ENCODE measurements around the gene GHITM. TPM values are rescaled to one million over a fixed set of nuclear protein-coding genes. Genes with fewer than 3 reads are reported as not detected.
"Not testable (repeated sequence)": the region's sequence is repeated elsewhere in the genome, so short reads cannot be mapped to it uniquely, and the experiment has no call there.

GHITM gene
- total RNA-seq, 2 experiments from 2014 or later: 192 to 197 TPM

- Mint-ChIP-seq H3K36me3 (peaks cover 43% of the 10 kb centered on the region), H3K27me3 (no peaks in the 10 kb centered on the region), H3K4me3 (no peak overlapping the region), H3K27ac (peak overlapping the region; percentile 76), H3K4me1 (ENCODE audit: low read depth) (peaks cover 31% of the 10 kb centered on the region), H3K9me3 (no peaks in the 10 kb centered on the region)
- CTCF ChIA-PET: interaction anchor here (1.1 kb wide), 1 partner anchor 141 kb away, joined by 3 read pairs; no protein-coding TSS in a partner anchor
- intact Hi-C loops (cut with micrococcal nuclease): loop anchor here (1.0 kb wide), 1 partner anchor 13 kb away; the partner anchor contains the start of gene GHITM
- no peak for DNase-seq
- POLR2A ChIA-PET: no interaction called here
Measured at GRCh38 chr10:84152769-84153168, 13.5 kb downstream of the GHITM start.

- H3K4me1 Mint-ChIP-seq (ENCODE audit: low read depth): peaks cover 39% of the 10 kb centered on the region
- POLR2A ChIA-PET: no interaction called here
- no peak overlapping the region for H3K27ac Mint-ChIP-seq
Measured at GRCh38 chr10:84155521-84155920, 16.2 kb downstream of the GHITM start.

GRCh38 chr10:84156009-84156408 is 16.7 kb downstream of the GHITM start:
- H3K27me3 Mint-ChIP-seq: no peaks in the 10 kb centered on the region
- CTCF ChIA-PET: interaction anchor here (2.1 kb wide), 1 partner anchor 8 kb away, joined by 11 read pairs; no protein-coding TSS in a partner anchor
- POLR2A ChIA-PET: interaction anchor here (1.7 kb wide), 1 partner anchor 17 kb away, joined by 6 read pairs; the partner anchor contains the start of gene GHITM
- intact Hi-C loops (cut with micrococcal nuclease): no loop called here
- no peaks in the 10 kb centered on the region for H3K9me3 Mint-ChIP-seq
- peaks cover 36% of the 10 kb centered on the region for H3K4me1 Mint-ChIP-seq (ENCODE audit: low read depth)
- H3K27ac Mint-ChIP-seq: no peak overlapping the region
- H3K4me3 Mint-ChIP-seq: no peak overlapping the region
- H3K36me3 Mint-ChIP-seq: peaks cover 26% of the 10 kb centered on the region
- DNase-seq: no peak

More at GRCh38 chr10:84155521-84155920, 16.2 kb downstream of the GHITM start:
- H3K4me3 Mint-ChIP-seq: no peak overlapping the region
- no peak for DNase-seq
- H3K27me3 Mint-ChIP-seq: no peaks in the 10 kb centered on the region
- intact Hi-C loops (cut with micrococcal nuclease): no loop called here
- CTCF ChIA-PET: no interaction called here
- no peaks in the 10 kb centered on the region for H3K9me3 Mint-ChIP-seq
- peaks cover 31% of the 10 kb centered on the region for H3K36me3 Mint-ChIP-seq

- H3K36me3 Mint-ChIP-seq: peaks cover 24% of the 10 kb centered on the region
- DNase-seq: peak; percentile 59
- intact Hi-C loops (cut with micrococcal nuclease): no loop called here
- peak overlapping the region; percentile 29 for H3K27ac Mint-ChIP-seq
- H3K4me3 Mint-ChIP-seq: no peak overlapping the region
- POLR2A ChIA-PET: interaction anchor here (1.7 kb wide), 1 partner anchor 18 kb away, joined by 6 read pairs; the partner anchor contains the start of gene GHITM
- H3K27me3 Mint-ChIP-seq: no peaks in the 10 kb centered on the region
- peaks cover 34% of the 10 kb centered on the region for H3K4me1 Mint-ChIP-seq (ENCODE audit: low read depth)
- CTCF ChIA-PET: interaction anchor here (2.1 kb wide), 1 partner anchor 9 kb away, joined by 11 read pairs; no protein-coding TSS in a partner anchor
- H3K9me3 Mint-ChIP-seq: no peaks in the 10 kb centered on the region
Measured at GRCh38 chr10:84156768-84157167, 17.5 kb downstream of the GHITM start.

- peaks cover 25% of the 10 kb centered on the region for H3K4me1 Mint-ChIP-seq (ENCODE audit: low read depth)
- H3K27me3 Mint-ChIP-seq: no peaks in the 10 kb centered on the region
- H3K4me3 Mint-ChIP-seq: no peak overlapping the region
- peaks cover 18% of the 10 kb centered on the region for H3K36me3 Mint-ChIP-seq
- DNase-seq: no peak
- CTCF ChIA-PET: interaction anchor here (1.5 to 2.1 kb wide), 2 partner anchors 10 kb away, joined by 9 to 11 read pairs; no protein-coding TSS in a partner anchor
- POLR2A ChIA-PET: no interaction called here
- no peaks in the 10 kb centered on the region for H3K9me3 Mint-ChIP-seq
- intact Hi-C loops (cut with micrococcal nuclease): no loop called here
- H3K27ac Mint-ChIP-seq: no peak overlapping the region
Measured at GRCh38 chr10:84158061-84158460, 18.8 kb downstream of the GHITM start.

DNA sequence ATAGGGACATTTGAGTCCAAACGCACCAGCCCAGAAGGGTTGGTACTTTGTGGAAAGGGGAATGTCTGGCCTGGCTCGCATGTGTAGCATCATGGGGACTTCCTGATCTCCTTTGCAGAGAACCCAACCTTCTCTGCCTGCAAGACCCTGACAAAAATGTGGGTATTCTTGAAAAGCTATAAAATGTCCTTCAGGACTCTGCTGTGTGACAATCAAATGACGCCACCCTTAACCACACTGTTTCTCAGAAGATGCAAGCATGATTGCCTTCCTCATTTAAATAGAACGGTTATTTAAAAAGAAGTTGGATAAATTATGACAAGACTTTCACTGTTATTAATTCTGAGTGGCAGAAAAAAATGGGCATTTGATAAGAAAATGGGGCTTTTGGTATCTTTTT is 19.2 kb downstream of the GHITM start:
- H3K27ac Mint-ChIP-seq: no peak overlapping the region

DNA sequence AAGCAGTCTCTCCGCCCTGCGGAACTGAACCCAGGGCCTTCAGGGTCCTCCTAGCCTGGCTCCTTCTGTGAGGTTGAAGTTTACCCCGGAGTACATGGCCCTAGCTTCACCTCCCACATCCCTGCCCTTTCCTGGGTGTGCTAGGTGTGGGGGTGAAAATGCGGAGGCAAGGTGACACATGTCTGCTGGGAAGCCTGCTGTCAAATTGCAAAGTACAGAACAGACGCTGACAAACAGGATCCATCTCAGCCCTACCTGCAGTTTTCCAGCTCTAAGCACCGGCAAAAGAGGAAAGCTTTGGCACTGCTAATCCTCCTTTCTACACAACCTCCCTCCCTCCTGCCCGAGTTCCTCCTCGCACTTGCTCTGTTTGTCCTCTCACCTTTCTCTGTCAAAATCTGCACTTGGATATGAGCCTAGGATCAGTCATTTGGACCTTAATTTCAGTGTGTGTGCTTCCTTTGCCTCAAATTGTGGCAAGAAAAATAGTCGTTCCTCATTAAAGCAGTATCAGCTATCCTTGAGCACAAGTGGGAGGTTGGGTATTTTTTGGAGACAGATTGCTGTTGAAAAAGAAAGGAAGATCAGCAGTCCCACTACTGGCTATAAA is 19.9 kb downstream of the GHITM start:
- H3K36me3 Mint-ChIP-seq: peaks cover 11% of the 10 kb centered on the region
- intact Hi-C loops (cut with micrococcal nuclease): no loop called here
- POLR2A ChIA-PET: no interaction called here
- H3K4me1 Mint-ChIP-seq (ENCODE audit: low read depth): peaks cover 17% of the 10 kb centered on the region
- no peaks in the 10 kb centered on the region for H3K9me3 Mint-ChIP-seq
- CTCF ChIA-PET: interaction anchor here (0.9 to 1.5 kb wide), 2 partner anchors 11 to 12 kb away, joined by 3 to 9 read pairs; no protein-coding TSS in a partner anchor
- H3K4me3 Mint-ChIP-seq: no peak overlapping the region
- DNase-seq: no peak
- no peak overlapping the region for H3K27ac Mint-ChIP-seq
- no peaks in the 10 kb centered on the region for H3K27me3 Mint-ChIP-seq

More for the DNA sequence above, 19.2 kb downstream of the GHITM start:
- Mint-ChIP-seq H3K4me3 (no peak overlapping the region), H3K36me3 (peaks cover 13% of the 10 kb centered on the region), H3K9me3 (no peaks in the 10 kb centered on the region), H3K4me1 (ENCODE audit: low read depth) (peaks cover 20% of the 10 kb centered on the region), H3K27me3 (no peaks in the 10 kb centered on the region)
- no peak for DNase-seq
- CTCF ChIA-PET: interaction anchor here (0.9 to 1.5 kb wide), 2 partner anchors 10 to 12 kb away, joined by 3 to 9 read pairs; no protein-coding TSS in a partner anchor
- intact Hi-C loops (cut with micrococcal nuclease): no loop called here
- POLR2A ChIA-PET: no interaction called here

- intact Hi-C loops (cut with micrococcal nuclease): no loop called here
- peaks cover 4% of the 10 kb centered on the region for H3K27me3 Mint-ChIP-seq
- CTCF ChIA-PET: no interaction called here
- POLR2A ChIA-PET: no interaction called here
- no peak overlapping the region for H3K27ac Mint-ChIP-seq
- H3K9me3 Mint-ChIP-seq: no peaks in the 10 kb centered on the region
- DNase-seq: no peak
- no peak overlapping the region for H3K4me3 Mint-ChIP-seq
- peaks cover 3% of the 10 kb centered on the region for H3K36me3 Mint-ChIP-seq
- peaks cover 17% of the 10 kb centered on the region for H3K4me1 Mint-ChIP-seq (ENCODE audit: low read depth)
Measured at GRCh38 chr10:84160663-84161362, 21.5 kb downstream of the GHITM start.

DNA sequence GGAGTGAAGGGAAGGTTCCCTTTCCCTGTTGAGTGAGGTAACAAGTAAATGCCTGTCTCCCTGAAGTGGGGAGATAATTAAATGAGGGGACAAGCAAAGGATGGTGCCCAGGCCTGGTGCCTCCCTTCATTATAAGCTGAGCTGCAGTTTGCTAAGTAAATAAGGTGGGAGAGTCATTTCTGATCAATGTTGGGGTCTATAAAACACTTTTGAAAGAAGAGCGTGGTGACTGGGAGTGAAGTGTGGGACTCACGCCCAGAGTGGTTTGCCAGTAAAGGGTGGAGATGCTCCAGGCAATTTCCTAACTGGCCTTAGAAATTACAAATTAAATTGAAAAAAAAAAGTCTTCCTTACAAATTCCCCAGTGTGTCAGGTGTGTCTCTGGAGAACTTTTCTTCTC is 24.7 kb downstream of the GHITM start:
- Mint-ChIP-seq H3K4me1 (ENCODE audit: low read depth) (peaks cover 4% of the 10 kb centered on the region), H3K4me3 (no peak overlapping the region), H3K27me3 (peaks cover 4% of the 10 kb centered on the region), H3K9me3 (no peaks in the 10 kb centered on the region), H3K27ac (no peak overlapping the region), H3K36me3 (no peaks in the 10 kb centered on the region)
- ChIA-PET POLR2A (no interaction called here), CTCF (interaction anchor here (1.0 to 3.1 kb wide), 2 partner anchors 16 to 44 kb away, joined by 3 to 9 read pairs; no protein-coding TSS in a partner anchor)
- no peak for DNase-seq
- intact Hi-C loops (cut with micrococcal nuclease): no loop called here

DNA sequence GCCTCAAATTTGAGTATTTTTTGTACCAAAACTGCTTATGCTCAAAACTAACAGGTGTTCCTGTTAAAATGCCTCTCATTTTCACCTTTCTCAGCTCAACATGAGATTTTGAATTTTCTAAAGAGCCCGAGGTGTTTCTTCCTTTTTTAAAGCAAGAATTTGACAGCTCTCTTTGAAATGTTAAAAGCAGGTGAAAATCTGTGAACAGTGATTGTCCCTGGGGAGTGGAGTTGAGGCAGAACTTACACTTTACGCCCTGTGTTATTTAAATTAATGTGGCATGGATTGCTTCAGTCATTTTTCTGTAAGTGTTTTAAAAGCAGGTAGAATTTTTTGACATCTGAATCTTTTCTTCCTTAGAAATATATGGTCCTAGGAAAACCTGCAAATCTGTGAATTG is 25.1 kb downstream of the GHITM start:
- POLR2A ChIA-PET: no interaction called here
- no peaks in the 10 kb centered on the region for H3K36me3 Mint-ChIP-seq
- H3K27ac Mint-ChIP-seq: no peak overlapping the region

GRCh38 chr10:84166620-84167288 is 27.4 kb downstream of the GHITM start:
- DNase-seq: no peak
- POLR2A ChIA-PET: no interaction called here
- H3K27ac Mint-ChIP-seq: no peak overlapping the region
- H3K27me3 Mint-ChIP-seq: peaks cover 4% of the 10 kb centered on the region
- no peaks in the 10 kb centered on the region for H3K36me3 Mint-ChIP-seq
- no peak overlapping the region for H3K4me3 Mint-ChIP-seq
- H3K4me1 Mint-ChIP-seq (ENCODE audit: low read depth): no peaks in the 10 kb centered on the region
- H3K9me3 Mint-ChIP-seq: no peaks in the 10 kb centered on the region
- intact Hi-C loops (cut with micrococcal nuclease): no loop called here
- CTCF ChIA-PET: interaction anchor here (1.1 kb wide), 1 partner anchor 19 kb away, joined by 4 read pairs; no protein-coding TSS in a partner anchor

More for the DNA sequence above, 25.1 kb downstream of the GHITM start:
- H3K4me3 Mint-ChIP-seq: no peak overlapping the region
- CTCF ChIA-PET: interaction anchor here (1.0 to 3.1 kb wide), 2 partner anchors 17 to 44 kb away, joined by 3 to 9 read pairs; no protein-coding TSS in a partner anchor
- no peaks in the 10 kb centered on the region for H3K4me1 Mint-ChIP-seq (ENCODE audit: low read depth)
- no peaks in the 10 kb centered on the region for H3K9me3 Mint-ChIP-seq
- H3K27me3 Mint-ChIP-seq: peaks cover 4% of the 10 kb centered on the region
- intact Hi-C loops (cut with micrococcal nuclease): no loop called here
- DNase-seq: no peak

DNA sequence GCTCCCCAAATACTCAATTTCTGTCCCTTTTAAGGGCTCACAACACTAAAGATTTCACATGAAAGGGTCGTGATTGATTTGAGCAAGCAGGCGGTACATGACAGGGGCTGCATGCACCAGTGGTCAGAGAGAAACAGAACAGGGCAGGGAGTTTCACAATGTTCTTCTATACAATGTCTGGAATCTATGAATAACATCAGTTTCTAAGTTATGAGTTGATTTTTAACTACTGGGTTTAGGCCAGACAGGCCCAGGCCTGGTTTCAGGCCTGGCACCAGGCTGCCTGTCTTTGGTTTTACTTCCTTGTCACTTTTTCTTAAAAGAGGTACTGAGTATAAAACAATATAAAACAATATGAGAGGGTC is 28.0 kb downstream of the GHITM start:
- H3K27me3 Mint-ChIP-seq; CTCF ChIA-PET; H3K27ac Mint-ChIP-seq; H3K36me3 Mint-ChIP-seq; H3K4me3 Mint-ChIP-seq; H3K4me1 Mint-ChIP-seq (ENCODE audit: low read depth); POLR2A ChIA-PET; DNase-seq; intact Hi-C loops (cut with micrococcal nuclease); H3K9me3 Mint-ChIP-seq: not testable (repeated sequence)
